Renal cortex interstitium (tissue), 11 donors: ENCODE results near the gene AGPS. TPM values are rescaled to one million over a fixed set of nuclear protein-coding genes. Genes with fewer than 3 reads are reported as not detected.
"Not testable (repeated sequence)": the region's sequence is repeated elsewhere in the genome, so short reads cannot be mapped to it uniquely, and the experiment has no call there.

ENCODE experiments used
- DNase-seq, 11 donors: peaks; one replicate each; pipeline ENCODE4 v3.0.0-alpha.2; 2013; ENCODE audit warnings: low read depth in 9 of 11, low spot score in 4 of 11; ENCODE audit errors: extremely low read depth in 1 of 11
- polyA plus RNA-seq, 3 donors: library from polyadenylated mRNA; unstranded; fragments of 120-200 nt; gene quantifications; one replicate each; pipeline ENCODE4 v1.2.1, GENCODE V29; 2013; ENCODE audit not compliant: insufficient read length in 3 of 3

Gene AGPS
- polyA plus RNA-seq, 3 donors, result 43.7 to 50.5 (median 45.2) TPM

DNA sequence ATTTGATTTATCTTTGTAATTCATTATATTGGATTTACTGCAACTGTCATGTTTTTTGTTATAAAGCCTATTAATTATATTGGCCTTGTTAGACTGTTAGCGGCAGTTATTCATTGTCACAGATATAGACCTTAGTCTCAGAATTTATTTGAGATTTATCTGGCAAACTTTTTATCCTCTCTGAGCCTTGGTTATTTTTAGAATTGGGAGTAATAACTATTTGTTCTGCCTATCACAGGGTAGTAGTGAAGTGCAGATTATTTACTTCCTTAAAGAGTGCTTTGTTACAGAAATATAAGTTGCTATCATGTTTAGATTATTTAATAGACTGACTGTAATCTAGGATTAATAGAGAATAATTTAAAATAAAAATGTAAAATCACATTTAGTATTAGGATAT lies 41.9 kb downstream of the AGPS start:
- DNase-seq, result no peak

DNA sequence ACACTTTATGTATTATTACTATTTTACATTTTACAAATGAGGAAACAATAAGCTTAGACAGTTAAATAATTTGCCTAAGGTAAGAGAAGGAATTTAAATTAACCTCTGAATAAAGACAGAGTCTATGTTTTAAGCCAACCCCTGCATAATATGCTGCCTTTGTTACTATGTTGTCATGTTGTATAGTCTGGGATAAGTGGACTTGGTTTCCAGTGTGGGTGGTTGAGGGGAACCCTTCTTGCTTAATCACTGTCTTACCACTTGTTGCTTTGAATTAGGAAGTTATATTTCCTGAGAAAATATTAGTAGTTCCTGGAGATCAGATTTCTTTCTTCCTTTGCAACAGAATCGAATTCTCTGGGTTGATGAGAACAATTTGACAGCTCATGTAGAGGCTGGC lies 52.6 kb downstream of the AGPS start:
- no peak for DNase-seq

DNA sequence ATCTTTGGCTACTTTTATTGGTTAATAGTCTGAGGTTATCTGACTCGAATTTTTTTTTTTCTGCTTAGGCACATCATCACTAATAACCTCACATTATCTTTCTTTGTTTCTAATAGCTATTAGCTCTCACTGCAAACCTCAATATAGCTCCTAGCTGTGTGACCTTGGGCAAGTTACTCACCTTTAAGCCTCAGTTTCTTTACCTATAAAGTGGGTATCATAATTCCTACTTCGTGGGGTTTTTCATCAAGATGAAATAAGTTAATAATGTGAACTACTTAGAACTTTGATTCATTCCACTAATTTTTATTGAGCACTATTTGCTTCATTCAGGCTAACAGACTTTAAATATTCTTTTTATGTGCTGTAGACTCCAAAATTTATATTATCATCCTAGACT lies 55.5 kb downstream of the AGPS start:
- no peak for DNase-seq

DNA sequence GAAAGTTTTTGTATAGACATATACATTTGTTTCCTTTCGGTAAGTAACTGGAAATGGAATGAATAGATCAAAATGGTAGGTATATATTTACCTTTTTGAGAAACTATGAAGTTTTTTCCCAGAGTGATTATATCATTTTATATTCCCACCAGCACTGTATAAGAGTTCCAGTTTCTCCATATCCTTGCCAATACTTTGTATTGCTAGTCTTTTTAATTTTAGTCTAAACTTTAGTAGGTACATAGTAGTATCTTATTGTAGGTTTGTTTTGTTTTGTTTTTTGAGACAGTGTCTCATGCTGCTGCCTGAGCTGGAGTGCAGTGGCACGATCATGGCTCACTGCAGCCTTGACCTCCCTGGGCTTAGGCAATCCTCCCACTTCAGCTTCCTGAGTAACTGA lies 56.6 kb downstream of the AGPS start:
- DNase-seq, result no peak

DNA sequence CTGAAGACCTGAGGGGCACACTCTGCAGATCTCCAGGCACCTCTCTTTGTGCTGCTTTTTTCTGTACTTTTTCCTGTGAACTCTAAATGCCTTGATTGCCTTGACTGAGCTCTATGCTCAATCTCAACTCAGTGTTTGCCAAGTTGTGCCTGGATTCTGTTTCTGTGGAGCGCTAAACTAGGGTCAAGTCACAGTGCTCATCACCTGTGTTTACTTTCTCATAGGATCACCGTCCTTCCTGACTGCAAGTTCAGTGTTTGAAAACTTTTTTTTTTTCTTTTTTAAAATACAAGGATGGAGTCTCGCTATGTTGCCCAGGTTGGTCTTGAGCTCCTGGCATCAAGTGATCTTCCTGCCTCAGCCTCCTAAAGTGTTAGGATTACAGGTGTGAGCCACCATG lies 62.6 kb downstream of the AGPS start:
- no peak for DNase-seq

DNA sequence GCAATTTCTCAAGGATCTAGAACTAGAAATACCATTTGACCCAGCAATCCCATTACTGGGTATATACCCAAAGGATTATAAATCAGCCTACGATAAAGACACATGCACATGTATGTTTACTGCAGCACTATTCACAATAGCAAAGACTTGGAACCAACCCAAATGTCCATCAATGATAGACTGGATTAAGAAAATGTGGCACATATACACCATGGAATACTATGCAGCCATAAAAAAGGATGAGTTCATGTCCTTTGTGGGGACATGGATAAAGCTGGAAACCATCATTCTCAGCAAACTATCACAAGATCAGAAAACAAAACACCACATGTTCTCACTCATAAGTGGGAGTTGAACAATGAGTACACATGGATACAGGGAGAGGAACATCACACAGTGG lies 67.2 kb downstream of the AGPS start:
- not testable (repeated sequence) for DNase-seq

DNA sequence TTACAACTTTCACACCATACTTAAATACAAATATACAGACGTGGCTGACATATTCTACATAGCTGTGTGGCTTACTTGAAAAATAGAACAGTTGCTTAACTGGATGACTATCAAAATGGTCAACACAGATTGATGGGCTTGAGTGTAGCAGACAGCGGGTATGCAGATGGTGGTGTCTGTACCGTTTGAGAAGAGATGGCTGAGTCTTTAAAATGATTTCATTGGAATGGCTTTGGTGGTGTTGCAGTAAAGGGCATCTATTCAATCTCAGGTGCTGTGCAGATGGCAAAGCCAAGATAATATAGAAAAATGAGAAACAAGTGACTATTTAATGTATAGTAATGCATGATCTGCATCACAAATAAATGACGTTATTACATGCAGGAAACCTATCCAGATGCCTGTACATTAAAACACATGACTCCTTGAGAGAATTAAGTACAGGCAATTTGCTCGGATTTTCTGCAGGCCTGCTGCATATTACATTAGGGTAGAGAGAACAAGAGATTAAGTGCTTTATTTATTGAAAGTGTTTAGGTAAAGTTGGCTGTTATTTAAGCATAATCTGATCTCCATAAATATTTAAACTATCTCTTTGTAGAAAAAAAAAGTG lies 68.5 kb downstream of the AGPS start:
- DNase-seq, result no peak

DNA sequence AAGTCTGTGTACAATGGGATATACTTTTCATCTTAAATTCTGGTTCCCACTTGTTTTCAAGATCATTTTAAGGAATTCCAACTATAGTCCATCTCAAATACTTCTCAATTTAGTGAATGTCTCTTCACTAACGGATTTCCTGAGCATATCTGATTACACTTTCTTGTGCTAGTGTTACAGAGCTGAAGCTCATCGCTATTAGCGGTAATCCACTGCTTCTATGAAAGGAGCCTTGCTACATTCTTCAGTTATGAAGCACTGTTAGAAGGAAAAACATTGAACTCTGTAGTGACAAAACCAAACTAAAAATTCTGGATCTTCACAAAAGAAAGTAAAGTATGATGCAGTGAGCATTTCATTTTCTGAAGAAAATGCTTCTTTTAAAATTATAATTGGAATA lies 72.0 kb downstream of the AGPS start:
- no peak for DNase-seq

DNA sequence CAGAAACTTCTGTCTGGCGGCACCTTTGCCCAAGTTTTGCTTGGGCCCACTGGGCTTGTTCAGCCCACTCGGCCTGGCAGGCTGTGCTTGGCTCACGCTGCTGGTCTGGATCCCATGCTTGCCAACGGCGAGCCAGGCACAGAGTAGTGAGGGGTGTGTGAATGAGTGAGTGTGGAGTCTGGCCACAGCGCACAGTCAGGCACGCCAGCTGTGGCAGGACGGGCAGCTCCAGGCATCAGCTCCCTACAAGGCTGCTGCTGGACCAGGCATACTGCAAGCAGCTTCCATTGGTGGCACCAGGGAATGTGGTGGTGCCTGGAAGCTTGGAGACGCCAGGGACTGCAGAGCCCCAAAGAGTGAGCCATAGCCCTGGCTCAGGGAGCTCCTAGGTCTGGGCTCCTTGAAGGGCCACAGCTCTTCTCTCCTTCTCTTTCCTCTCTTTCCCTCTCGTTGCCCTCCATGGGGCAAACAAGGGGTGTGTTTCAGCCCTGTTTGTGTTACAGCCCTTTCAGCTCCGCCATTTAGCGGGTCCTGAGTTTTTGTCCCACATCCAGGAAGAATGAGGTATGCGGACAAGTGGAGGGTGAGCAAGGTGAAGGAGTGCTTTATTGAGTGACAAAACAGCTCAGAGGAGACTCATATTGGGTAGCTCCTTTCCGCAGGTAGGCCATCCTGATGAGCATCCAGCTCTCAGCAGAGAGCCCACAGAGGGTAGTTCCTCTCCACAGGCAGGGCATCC lies 73.0 kb downstream of the AGPS start:
- no peak for DNase-seq

DNA sequence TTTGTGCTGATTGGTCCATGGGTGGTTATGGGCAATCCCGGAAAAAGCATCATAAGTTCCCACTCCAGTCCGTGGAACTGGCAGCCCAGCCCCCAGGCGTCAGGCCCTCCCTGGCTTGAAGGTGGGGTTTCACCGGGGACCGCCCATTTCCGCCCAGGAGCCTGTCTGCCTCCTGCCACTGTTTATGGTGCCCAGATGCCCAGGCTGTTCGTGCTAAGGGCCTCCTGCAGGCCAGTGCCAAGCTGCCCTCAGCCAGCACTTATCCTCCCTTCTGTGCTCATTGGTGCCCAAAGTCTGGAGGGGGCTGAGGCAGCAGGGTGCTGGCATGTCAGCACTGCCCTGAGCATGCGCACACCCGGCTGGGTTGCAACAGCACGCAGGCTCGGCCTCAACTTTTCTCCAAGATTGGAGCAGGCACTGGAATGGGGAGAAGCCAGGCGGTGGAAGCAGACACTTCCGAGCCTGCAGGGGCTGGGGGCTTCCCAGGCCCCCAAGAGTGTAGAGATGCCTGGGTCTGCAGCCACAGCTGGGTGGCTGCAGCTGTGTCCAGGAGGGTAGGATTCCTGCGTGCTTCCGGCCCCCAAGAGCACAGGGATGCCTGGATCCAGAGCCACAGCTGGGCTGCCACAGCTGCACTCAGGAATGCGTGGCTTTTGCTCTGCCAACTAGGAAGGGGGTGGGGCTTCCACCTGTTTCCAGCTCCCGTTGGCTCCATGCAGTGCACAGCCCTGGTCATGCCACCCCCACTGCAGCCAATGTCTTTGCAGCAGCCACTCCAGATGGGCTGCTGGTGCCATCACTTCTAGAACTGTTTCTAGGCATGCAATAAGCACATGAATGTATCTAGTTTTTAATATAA lies 74.0 kb downstream of the AGPS start:
- DNase-seq, result no peak

DNA sequence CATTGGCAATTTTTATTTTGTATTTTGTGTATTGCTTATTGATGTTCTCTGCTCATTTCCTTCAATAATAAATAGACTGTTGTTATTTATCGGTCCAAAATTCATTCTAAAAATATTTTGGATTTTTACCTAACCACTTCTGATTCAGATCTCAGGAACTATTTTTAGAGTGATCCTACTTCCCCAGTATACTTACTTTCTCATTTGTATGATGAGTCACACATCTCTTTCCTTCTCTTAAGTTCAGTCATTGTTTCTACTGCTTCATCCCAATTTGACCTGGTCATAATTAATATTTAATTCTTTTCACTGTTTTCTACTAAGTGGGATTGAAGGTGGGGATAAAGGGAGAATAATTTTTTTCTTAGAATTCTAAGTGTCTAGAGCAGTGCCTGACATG lies 75.1 kb downstream of the AGPS start:
- no peak for DNase-seq

DNA sequence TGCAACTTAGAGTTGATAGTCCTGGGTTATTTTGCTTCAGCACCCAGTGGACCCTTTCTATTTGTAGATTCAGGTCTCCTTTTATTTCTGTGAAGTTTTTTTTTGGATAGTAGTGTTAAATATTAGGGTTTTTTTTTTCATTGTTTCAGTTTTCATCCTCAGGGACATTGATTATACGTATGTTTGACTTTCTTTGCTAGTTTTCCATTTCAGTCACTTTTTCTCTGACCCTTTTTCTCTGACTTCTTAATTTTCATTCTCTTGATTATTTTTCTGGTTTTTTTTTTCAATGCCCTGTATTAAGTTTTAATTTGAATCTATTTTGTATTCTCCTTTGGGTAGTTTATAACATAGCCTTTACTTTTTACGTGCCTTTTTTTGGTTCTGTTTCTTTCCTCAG lies 79.4 kb downstream of the AGPS start:
- no peak for DNase-seq

DNA sequence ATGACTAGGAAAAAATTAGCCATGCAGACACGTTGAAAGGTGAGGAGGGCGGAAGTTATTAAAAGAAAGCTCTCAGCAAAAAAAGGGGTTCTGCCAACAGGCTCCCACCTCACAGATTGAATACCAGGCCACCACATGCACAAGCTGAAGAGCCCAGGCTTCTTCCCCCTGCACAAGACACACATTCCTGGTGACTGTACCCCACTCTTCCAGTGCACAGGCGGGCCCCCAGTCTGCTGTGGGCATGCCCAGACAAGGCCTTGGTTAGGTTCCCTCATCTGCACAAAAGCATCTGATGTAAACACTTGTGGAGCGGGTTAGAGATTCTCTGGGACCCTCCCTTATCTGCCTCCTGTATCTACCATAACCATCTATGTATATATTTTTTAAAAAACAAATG lies 81.7 kb downstream of the AGPS start:
- DNase-seq, result no peak

DNA sequence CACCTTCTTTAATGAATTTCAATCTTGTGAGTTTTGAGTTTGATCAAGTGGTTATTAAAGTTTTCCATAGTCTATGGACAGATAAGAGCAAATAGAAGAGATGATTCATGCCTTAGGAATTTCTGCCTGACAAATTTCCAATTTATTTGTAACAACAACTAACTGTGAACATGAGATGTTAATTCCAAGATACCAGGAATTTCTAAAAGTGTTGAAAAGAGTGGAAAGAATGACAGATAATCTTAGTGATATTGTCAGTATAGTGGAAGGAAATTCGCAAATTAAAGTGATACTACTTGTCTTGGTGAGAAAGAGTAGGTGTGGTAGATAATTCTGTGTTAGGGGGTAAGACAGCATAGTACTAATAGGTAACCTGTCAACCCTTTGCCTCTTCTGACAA lies 82.4 kb downstream of the AGPS start:
- no peak for DNase-seq

DNA sequence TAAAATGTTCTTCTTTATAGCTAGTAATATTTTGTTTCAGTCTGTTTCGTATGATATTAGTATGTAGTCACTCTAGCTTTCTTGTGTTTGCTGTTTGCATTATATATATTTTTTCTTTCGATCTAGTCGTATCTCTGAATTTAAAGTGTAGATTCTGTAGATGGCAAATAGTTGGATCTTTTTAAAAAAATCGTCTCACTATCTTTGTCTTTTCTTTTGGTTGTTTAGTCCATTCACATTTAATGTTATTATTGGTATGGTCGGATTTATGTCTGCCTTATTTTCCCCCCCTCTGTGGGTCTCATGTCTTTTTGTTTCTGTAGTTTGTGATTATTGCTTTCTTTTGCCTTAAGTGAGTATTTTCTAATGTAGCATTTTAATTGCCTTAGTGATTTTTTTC lies 84.3 kb downstream of the AGPS start:
- no peak for DNase-seq

DNA sequence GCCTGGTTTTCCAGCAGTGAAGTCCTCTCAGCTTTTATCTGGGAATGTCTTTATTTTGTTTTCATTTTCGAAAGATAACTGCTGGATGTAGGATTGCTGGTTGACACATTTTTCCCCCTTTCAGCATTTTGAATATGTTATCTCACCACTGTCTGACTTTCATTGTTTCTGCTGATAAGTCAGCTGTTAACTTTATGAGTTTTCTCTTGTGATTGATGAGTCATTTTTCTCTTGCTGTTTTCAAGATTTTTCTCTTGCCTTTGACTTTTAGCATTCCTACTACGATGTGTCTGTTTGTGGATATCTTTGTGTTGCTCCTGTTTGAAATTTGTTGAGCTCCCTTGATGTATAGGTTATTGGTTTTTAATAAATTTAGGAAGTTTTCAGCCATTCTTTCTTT lies 85.5 kb downstream of the AGPS start:
- DNase-seq, result no peak

DNA sequence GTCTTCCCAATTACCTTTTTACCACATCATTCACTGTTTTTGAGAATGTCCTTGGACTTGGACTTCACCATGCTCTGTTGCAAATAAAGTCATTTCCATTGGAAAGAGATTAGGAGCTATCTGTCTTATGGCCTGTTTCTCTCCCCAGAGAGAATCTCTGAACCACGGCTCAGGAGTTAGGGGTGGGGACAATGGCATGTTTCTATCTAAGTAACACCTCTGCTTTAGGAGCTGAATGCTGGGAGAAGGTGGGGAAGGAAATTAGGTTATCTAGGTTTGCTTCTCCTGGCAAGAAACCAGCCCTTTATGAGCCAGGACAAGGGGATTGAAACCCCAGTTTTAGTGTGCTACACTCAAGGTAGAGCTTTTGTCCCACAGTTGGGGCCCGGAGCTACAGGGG lies 86.3 kb downstream of the AGPS start:
- DNase-seq, result no peak

DNA sequence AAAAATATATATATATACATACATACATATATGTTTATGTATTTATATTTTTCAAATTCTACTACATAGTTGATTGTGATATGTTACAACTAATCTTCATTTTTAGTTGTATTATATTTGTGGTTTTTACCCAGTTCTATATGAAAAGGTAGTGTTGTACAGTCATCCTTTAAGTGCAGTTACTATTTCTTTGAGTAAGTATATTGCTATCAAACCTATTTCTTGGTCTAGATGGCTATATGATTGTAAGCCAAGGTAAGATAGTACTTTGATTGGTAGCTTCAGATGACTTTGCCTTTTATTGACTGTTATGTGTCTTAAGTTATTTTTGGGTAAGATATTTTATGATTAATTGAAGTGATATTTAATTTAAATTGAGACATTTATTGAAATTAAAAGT lies 89.6 kb downstream of the AGPS start:
- no peak for DNase-seq

DNA sequence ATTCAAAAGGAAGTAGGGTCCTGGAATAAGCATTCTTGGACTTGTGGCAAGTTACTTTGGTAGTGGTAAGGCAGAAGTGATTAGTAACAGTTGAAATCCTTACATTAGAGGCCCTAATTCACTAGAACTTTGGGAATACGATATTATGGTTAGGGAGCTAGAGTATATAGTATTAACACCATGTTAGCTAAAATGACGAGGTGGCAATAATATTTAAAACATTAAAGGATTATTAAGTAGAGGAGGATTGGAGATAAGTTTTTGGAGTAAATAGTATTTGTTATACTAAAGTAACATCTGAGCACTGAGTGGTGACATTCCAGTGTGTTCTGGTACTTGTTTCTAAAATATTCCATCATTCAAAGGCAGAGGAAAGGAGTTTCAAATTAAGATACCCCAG lies 91.0 kb downstream of the AGPS start:
- no peak for DNase-seq

DNA sequence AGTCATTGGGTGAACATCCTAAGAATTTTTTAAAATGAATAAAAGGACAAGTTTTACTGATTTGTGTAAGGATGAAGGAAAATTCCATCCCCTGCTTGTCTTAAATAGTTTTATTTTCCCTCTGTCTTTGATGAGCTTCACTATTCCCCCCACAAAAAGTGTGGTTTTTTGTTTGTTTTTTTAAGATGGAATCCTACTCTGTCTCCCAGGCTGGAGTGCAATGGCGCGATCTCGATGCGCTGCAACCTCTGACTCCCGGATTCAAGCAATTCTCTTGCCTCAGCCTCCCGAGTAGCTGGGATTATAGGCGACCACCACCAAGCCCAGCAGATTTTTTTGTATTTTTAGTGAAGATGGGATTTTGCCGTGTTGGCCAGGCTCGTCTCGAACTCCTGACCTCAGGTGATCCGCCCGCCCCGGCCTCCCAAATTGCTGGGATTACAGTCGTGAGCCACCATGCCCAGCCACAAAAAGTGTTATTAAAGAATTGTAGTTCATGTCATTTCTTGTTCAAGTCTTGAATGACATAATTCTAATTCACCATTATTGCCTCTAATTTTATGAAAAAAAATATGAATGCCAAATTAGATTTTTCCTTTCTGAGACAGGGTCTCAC lies 91.7 kb downstream of the AGPS start:
- no peak for DNase-seq
